NOMO-1 treated with DMSO at 0.1 percent for 48 hours (cell line): Measurements from ENCODE around the gene NPIPB9.

Experiments used
- DNase-seq: peaks from one replicate; lab custom pipeline; 2025; ENCODE audit not compliant: unreplicated experiment; lab: John Stamatoyannopoulos, UW

NPIPB9 gene

DNA sequence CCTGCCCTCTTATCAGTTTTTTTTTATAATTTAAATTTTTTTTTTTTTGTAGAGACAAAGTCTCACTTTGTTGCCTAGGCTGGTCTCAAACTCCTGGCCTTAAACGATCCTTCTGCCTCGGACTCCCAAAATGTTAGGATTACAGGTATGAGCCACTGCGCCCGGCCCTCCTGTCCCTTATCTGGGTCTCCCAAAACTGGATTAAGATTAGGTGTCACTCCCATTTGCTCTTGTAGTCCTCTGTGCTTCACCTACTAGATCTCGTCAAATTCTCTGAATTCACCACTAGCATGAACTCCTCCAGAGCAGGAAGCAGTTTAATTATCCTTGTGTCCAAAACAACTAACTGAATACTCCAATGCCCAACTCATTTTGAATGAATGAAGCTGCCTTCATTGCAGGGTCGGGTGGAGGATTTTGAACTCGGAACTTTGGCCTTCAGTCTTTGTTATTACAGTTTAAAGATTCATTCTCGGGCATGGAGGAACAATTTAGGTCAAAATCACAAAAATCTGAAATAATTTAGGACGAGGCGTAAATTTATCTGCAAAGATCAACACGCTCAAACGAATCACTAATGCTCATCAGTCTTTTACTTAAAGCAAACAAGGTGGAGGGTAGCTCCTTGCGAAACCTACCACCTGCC is 70.4 kb downstream of the NPIPB9 start:
- no peak for DNase-seq
